H1 (cell line): ENCODE measurements around the gene SPECC1. TPM values are rescaled to one million over a fixed set of nuclear protein-coding genes. Genes with fewer than 3 reads are reported as not detected.

Experiments
- CTCF ChIA-PET: fragments of 300-600 bp; sonication (Branson Sonifier 250); formaldehyde crosslinking; loops from one replicate; lab custom pipeline; 2021; ENCODE audit not compliant: partially characterized antibody; lab: Charles Lee
- POLR2A ChIA-PET: fragments of 300-600 bp; sonication (Branson Sonifier 250); formaldehyde crosslinking; loops from one replicate; lab custom pipeline; 2021; ENCODE audit warnings: inconsistent platforms; ENCODE audit not compliant: partially characterized antibody; lab: Charles Lee
- DNase-seq, 2 experiments: peaks; one replicate each; pipeline versions ENCODE4 v3.0.0 to v3.0.0-alpha.2; 2010 to 2022; ENCODE audit warnings: low spot score in 2 of 2, low read depth in 1 of 2, mixed read lengths in 1 of 2
- FAIRE-seq: peaks from 2 replicates; lab custom pipeline; 2011; peaks lifted over from hg19 to GRCh38; lab: Jason Lieb, UNC
- H2AFZ ChIP-seq: 2 replicates; pipeline ENCODE4 v1.8.1; 2012; ENCODE audit warnings: low read length, inconsistent platforms
- H2AK5ac ChIP-seq: 2 replicates; pipeline ENCODE4 v1.6.1; 2013; ENCODE audit warnings: low read depth, low read length
- H2BK120ac ChIP-seq: replicated peaks from 2 replicates; pipeline ENCODE3; 2013; ENCODE audit warnings: low read depth, low read length, inconsistent platforms
- H2BK12ac ChIP-seq: 2 replicates; pipeline ENCODE4 v1.6.1; 2013; ENCODE audit warnings: low read depth, low read length
- H2BK15ac ChIP-seq: 2 replicates; pipeline ENCODE4 v1.6.1; 2013; ENCODE audit warnings: low read length
- H2BK20ac ChIP-seq: 2 replicates; pipeline ENCODE4 v1.6.1; 2013; ENCODE audit warnings: low read length
- H2BK5ac ChIP-seq: 2 replicates; pipeline ENCODE4 v1.6.1; 2013; ENCODE audit warnings: low read depth, low read length
- H3K14ac ChIP-seq: 2 replicates; pipeline ENCODE4 v1.6.1; 2013; ENCODE audit warnings: inconsistent platforms; ENCODE audit not compliant: insufficient read length
- H3K18ac ChIP-seq: 2 replicates; pipeline ENCODE4 v1.6.1; 2013; ENCODE audit warnings: low read length; ENCODE audit errors: extremely low read depth
- H3K23ac ChIP-seq: 2 replicates; pipeline ENCODE4 v1.6.1; 2013; ENCODE audit warnings: inconsistent platforms; ENCODE audit not compliant: insufficient read length
- H3K23me2 ChIP-seq: 2 replicates; pipeline ENCODE4 v1.6.1; 2013; ENCODE audit warnings: low read depth, low read length
- H3K27ac ChIP-seq: 2 replicates; pipeline ENCODE4 v1.6.1; 2011; ENCODE audit warnings: low read depth, low read length, inconsistent platforms
- H3K27me3 ChIP-seq, 4 experiments: replicated peaks in 1 of 4; 1 replicate in 1 of 4; 2 replicates in 3 of 4; pipeline versions ENCODE4 v1.6.1 to v1.8.1; 2011 to 2013; ENCODE audit warnings: low read length in 3 of 4, mild to moderate bottlenecking in 3 of 4, inconsistent platforms in 2 of 4, mixed read lengths in 2 of 4, moderate library complexity in 1 of 4; ENCODE audit not compliant: control insufficient read depth in 3 of 4, insufficient read depth in 3 of 4; ENCODE audit errors: extremely low read depth in 1 of 4
- H3K36me3 ChIP-seq, 4 experiments: 2 replicates each; pipeline versions ENCODE4 v1.6.1 to v1.8.1; 2011 to 2013; ENCODE audit warnings: mild to moderate bottlenecking in 4 of 4, low read length in 3 of 4, moderate library complexity in 2 of 4, control low read depth in 1 of 4, inconsistent platforms in 1 of 4; ENCODE audit not compliant: insufficient read depth in 4 of 4, control insufficient read depth in 2 of 4
- H3K4ac ChIP-seq: replicated peaks from 2 replicates; pipeline ENCODE3; 2013; ENCODE audit warnings: low read length, low read depth, mixed read lengths, inconsistent platforms; ENCODE audit not compliant: insufficient read length
- H3K4me1 ChIP-seq, 4 experiments: replicated peaks in 1 of 4; 1 replicate in 1 of 4; 2 replicates in 3 of 4; pipeline versions ENCODE4 v1.6.1 to v1.8.1; 2011 to 2013; ENCODE audit warnings: low read length in 3 of 4, inconsistent platforms in 2 of 4, mixed read lengths in 1 of 4; ENCODE audit not compliant: insufficient read depth in 4 of 4, control insufficient read depth in 3 of 4
- H3K4me2 ChIP-seq, 2 experiments: 2 replicates each; pipeline versions ENCODE4 v1.6.1 to v1.8.1; 2011 to 2013; ENCODE audit warnings: low read depth in 2 of 2, low read length in 2 of 2, control low read depth in 1 of 2, inconsistent platforms in 1 of 2, mild to moderate bottlenecking in 1 of 2; ENCODE audit not compliant: insufficient read depth in 1 of 2
- H3K4me3 ChIP-seq, 4 experiments: fragments of 200-600, 300-600 bp in 1 of 4; sonication (generic), shearing (Covaris generic), sonication (Bioruptor Twin) in 1 of 4; 2 replicates each; pipeline versions ENCODE4 v1.5.1 to v1.8.1; 2011 to 2016; ENCODE audit warnings: low read length in 4 of 4, low read depth in 3 of 4, control low read depth in 2 of 4, inconsistent platforms in 2 of 4, mild to moderate bottlenecking in 2 of 4, mixed read lengths in 1 of 4, moderate library complexity in 1 of 4; ENCODE audit not compliant: insufficient read depth in 2 of 4; ENCODE audit errors: extremely low read depth in 1 of 4
- H3K56ac ChIP-seq: replicated peaks from 2 replicates; pipeline ENCODE3; 2013; ENCODE audit warnings: low read depth, mild to moderate bottlenecking, mixed read lengths, low read length, inconsistent platforms; ENCODE audit not compliant: insufficient read length
- H3K79me1 ChIP-seq: 2 replicates; pipeline ENCODE4 v1.6.1; 2013; ENCODE audit warnings: low read depth, low read length, control low read depth
- H3K79me2 ChIP-seq, 2 experiments: 2 replicates each; pipeline versions ENCODE4 v1.6.1 to v1.8.1; 2012 to 2013; ENCODE audit warnings: low read length in 2 of 2, mild to moderate bottlenecking in 2 of 2, inconsistent platforms in 1 of 2; ENCODE audit not compliant: insufficient read depth in 2 of 2, control insufficient read depth in 1 of 2
- H3K9ac ChIP-seq, 4 experiments: replicated peaks in 1 of 4; 1 replicate in 1 of 4; 2 replicates in 3 of 4; pipeline versions ENCODE4 v1.6.1 to v1.8.1; 2011 to 2013; ENCODE audit warnings: low read depth in 3 of 4, low read length in 3 of 4, control low read depth in 2 of 4, mild to moderate bottlenecking in 2 of 4, moderate library complexity in 2 of 4, inconsistent platforms in 1 of 4; ENCODE audit errors: extremely low read depth in 1 of 4
- H3K9me3 ChIP-seq, 2 experiments: 2 replicates each; pipeline versions ENCODE4 v1.6.1 to v1.8.1; 2012 to 2013; ENCODE audit warnings: mild to moderate bottlenecking in 2 of 2, moderate library complexity in 2 of 2, control low read depth in 1 of 2, inconsistent platforms in 1 of 2, low read depth in 1 of 2, low read length in 1 of 2, mixed read lengths in 1 of 2; ENCODE audit not compliant: insufficient read depth in 2 of 2
- H4K20me1 ChIP-seq, 2 experiments: replicated peaks in 1 of 2; 2 replicates each; pipeline versions ENCODE3 to v1.8.1; 2011 to 2013; ENCODE audit warnings: inconsistent platforms in 2 of 2, low read length in 2 of 2, mild to moderate bottlenecking in 1 of 2; ENCODE audit not compliant: insufficient read depth in 2 of 2, control insufficient read depth in 1 of 2
- H4K5ac ChIP-seq: 2 replicates; pipeline ENCODE4 v1.6.1; 2013; ENCODE audit warnings: low read length, low read depth, mixed read lengths, inconsistent platforms; ENCODE audit not compliant: insufficient read length
- H4K8ac ChIP-seq: 2 replicates; pipeline ENCODE4 v1.8.0; 2013; ENCODE audit warnings: mild to moderate bottlenecking, moderate library complexity, low read length, inconsistent platforms; ENCODE audit not compliant: insufficient read depth; ENCODE audit errors: extremely low read depth
- H4K91ac ChIP-seq: replicated peaks from 2 replicates; pipeline ENCODE3; 2013; ENCODE audit warnings: low read length, mixed read lengths, inconsistent platforms; ENCODE audit not compliant: insufficient read length
- CEBPB ChIP-seq: IDR thresholded peaks from 2 replicates; pipeline ENCODE4 v1.6.1; 2012; ENCODE audit warnings: low read depth, low read length
- CHD2 ChIP-seq: IDR thresholded peaks from 2 replicates; pipeline ENCODE4 v1.6.1; 2012; ENCODE audit warnings: low read length, improper control_type of control experiment
- CTBP2 ChIP-seq: IDR thresholded peaks from 2 replicates; pipeline ENCODE4 v1.7.0; 2011; ENCODE audit warnings: borderline replicate concordance, mild to moderate bottlenecking, moderate library complexity, mixed read lengths, low read length; ENCODE audit not compliant: insufficient read depth, insufficient read length
- EZH2 ChIP-seq: fragments of 200-600 bp; sonication (generic); IDR thresholded peaks from 2 replicates; pipeline ENCODE4 v1.7.1; 2012; ENCODE audit warnings: low read depth, mild to moderate bottlenecking, moderate library complexity, low read length, inconsistent platforms; ENCODE audit not compliant: severe bottlenecking
- JUN ChIP-seq: IDR thresholded peaks from 2 replicates; pipeline ENCODE4 v1.6.1; 2011; ENCODE audit warnings: low read depth, mild to moderate bottlenecking, improper control_type of control experiment, low read length
- NANOG ChIP-seq: IDR thresholded peaks from 2 replicates; pipeline ENCODE4 v1.6.1; 2011; ENCODE audit warnings: low read length, low read depth, mild to moderate bottlenecking, inconsistent platforms; ENCODE audit not compliant: insufficient read depth, poor library complexity, severe bottlenecking
- NRF1 ChIP-seq: IDR thresholded peaks from 2 replicates; pipeline ENCODE4 v1.6.1; 2011; ENCODE audit warnings: mild to moderate bottlenecking, low read depth, low read length, improper control_type of control experiment
- SIRT6 ChIP-seq: IDR thresholded peaks from one replicate; pipeline ENCODE4 v1.7.1; 2012; ENCODE audit warnings: low read length, inconsistent platforms
- SIX5 ChIP-seq: IDR thresholded peaks from 2 replicates; pipeline ENCODE4 v1.6.1; 2011; ENCODE audit warnings: mild to moderate bottlenecking, low read depth, low read length
- SP2 ChIP-seq: IDR thresholded peaks from 2 replicates; pipeline ENCODE4 v1.6.1; 2012; ENCODE audit warnings: mild to moderate bottlenecking, low read length, inconsistent platforms
- SP4 ChIP-seq: IDR thresholded peaks from 2 replicates; pipeline ENCODE4 v1.6.1; 2012; ENCODE audit warnings: low read length, inconsistent platforms
- SRF ChIP-seq: IDR thresholded peaks from 2 replicates; pipeline ENCODE4 v1.6.1; 2011; ENCODE audit warnings: mild to moderate bottlenecking, low read depth, low read length, moderate library complexity
- WGBS, 2 experiments: shearing (Covaris generic) in 1 of 2; methylation state at CpG; one replicate each; pipeline versions ENCODE4 v1.1.6 to v1.1.7; 2013 to 2015; ENCODE audit warnings: low lambda C conversion rate in 2 of 2, mixed read lengths in 2 of 2, inconsistent platforms in 1 of 2, low coverage in 1 of 2, missing lambda C conversion rate in 1 of 2; ENCODE audit not compliant: insufficient replicate concordance in 2 of 2, insufficient coverage in 1 of 2, insufficient read length in 1 of 2; ENCODE audit errors: extremely low coverage in 1 of 2, missing lambda C conversion rate in 1 of 2; 5-methylcytosine and 5-hydroxymethylcytosine counted together
- polyA plus RNA-seq, 7 experiments: library from polyadenylated mRNA; depleted of rRNA in 3 of 7; stranded (reverse) in 5 of 7; unstranded in 2 of 7; fragments of >200 nt in 5 of 7; fragments of 200-250 nt in 2 of 7; gene quantifications; 1 replicate in 5 of 7; 2 replicates in 1 of 7; 4 replicates in 1 of 7; pipeline versions ENCODE4 v1.2.1 to v1.2.3, GENCODE V29; 2011 to 2013; ENCODE audit warnings: missing spikeins in 2 of 7, mixed read lengths in 2 of 7
- total RNA-seq: library from RNA; stranded (reverse); fragmentation: NEBNext Ultra II Directional; extraction: Animal tissue kit (Norgen Biotek cat#: 25700); gene quantifications from 2 replicates; pipeline ENCODE4 v1.2.1, GENCODE V29; 2021

SPECC1 gene
- total and polyA plus RNA-seq, 2 of the 8 experiments (the other 6 are each of a cell fraction or from before 2014, with no cell fraction given), result 35.8 to 87.9 TPM

GRCh38 chr17:20156196-20157000, 147.2 kb downstream of the SPECC1 start:
- CTCF ChIA-PET, result interaction anchor here (0.7 to 2.2 kb wide), 2 partner anchors 18 to 34 kb away, joined by 3 to 7 read pairs; no protein-coding TSS in a partner anchor
- H2BK15ac ChIP-seq, result no peak overlapping the region
- H4K5ac ChIP-seq, result peak overlapping the region; percentile 89
- no peak for DNase-seq
- WGBS, 2 experiments, result 3% methylated on average over 54 of the region's 72 CpGs; no CpG with 5 or more reads in 1 of the 2 experiments
- FAIRE-seq, result no peak
- H2BK12ac ChIP-seq, result no peak overlapping the region; the same call in 1 of the 2 replicates
- no peak overlapping the region for H3K56ac ChIP-seq
- H2AFZ ChIP-seq, result no peak overlapping the region
- peak overlapping the region; percentile 98; the same call in 1 of the 2 replicates for H4K8ac ChIP-seq
- peak overlapping the region; percentile 70 to 85 (median 83) for H3K4me3 ChIP-seq
- peaks cover 0 to 19% (median 8%) of the 10 kb centered on the region in 4 experiments; a peak in 6 of 7 replicates for H3K4me1 ChIP-seq
- peak overlapping the region; percentile 92 for H2BK5ac ChIP-seq
- POLR2A ChIA-PET, result interaction anchor here (0.6 to 2.0 kb wide), 15 partner anchors 9 to 179 kb away, joined by 3 to 7 read pairs (median 4); partner anchors contain the start of genes AKAP10 and SPECC1
- no peak overlapping the region for H2BK20ac ChIP-seq
- H3K18ac ChIP-seq, result peak overlapping the region; percentile 73; the same call in 1 of the 2 replicates
- no peak overlapping the region for H3K14ac ChIP-seq
- H3K27ac ChIP-seq, result peak overlapping the region; percentile 84
- no peak overlapping the region for H3K23ac ChIP-seq
- peak overlapping the region; percentile 94 to 95 for H3K4me2 ChIP-seq
- peaks cover 9% of the 10 kb centered on the region; the same call in 1 of the 2 replicates for H3K79me1 ChIP-seq
- H4K20me1 ChIP-seq, result peaks cover 14 to 18% of the 10 kb centered on the region in 2 experiments
- peaks cover 4% of the 10 kb centered on the region; the same call in 1 of the 2 replicates for H3K23me2 ChIP-seq
- peaks cover 10 to 49% of the 10 kb centered on the region in 2 experiments for H3K79me2 ChIP-seq
- peak overlapping the region; percentile 89 to 95 (median 92) for H3K9ac ChIP-seq
- no peaks in the 10 kb centered on the region for H3K9me3 ChIP-seq
- no peak overlapping the region for H2BK120ac ChIP-seq
- no peak overlapping the region for H3K4ac ChIP-seq
- H3K36me3 ChIP-seq, result 0 out of 8 replicates have a peak, but pooled peaks cover 0 to 2% (median 0%) of the 10 kb centered on the region in 4 experiments
- peak overlapping the region; percentile 79 for H4K91ac ChIP-seq
- H2AK5ac ChIP-seq, result no peak overlapping the region
- no peaks in the 10 kb centered on the region; a peak in 1 of 7 replicates for H3K27me3 ChIP-seq
- TF ChIP-seq CEBPB, result peak; percentile 87
- TF ChIP-seq SRF, result no peak
- no peak for TF ChIP-seq SIRT6
- no peak for TF ChIP-seq SP2
- no peak for TF ChIP-seq NRF1
- no peak for TF ChIP-seq CTBP2
- TF ChIP-seq NANOG, result no peak
- no peak for TF ChIP-seq CHD2
- no peak for TF ChIP-seq EZH2
- no peak for TF ChIP-seq JUN
- no peak for TF ChIP-seq SIX5
- TF ChIP-seq SP4, result no peak
